Measurements from ENCODE around the gene SERAC1.

DNA sequence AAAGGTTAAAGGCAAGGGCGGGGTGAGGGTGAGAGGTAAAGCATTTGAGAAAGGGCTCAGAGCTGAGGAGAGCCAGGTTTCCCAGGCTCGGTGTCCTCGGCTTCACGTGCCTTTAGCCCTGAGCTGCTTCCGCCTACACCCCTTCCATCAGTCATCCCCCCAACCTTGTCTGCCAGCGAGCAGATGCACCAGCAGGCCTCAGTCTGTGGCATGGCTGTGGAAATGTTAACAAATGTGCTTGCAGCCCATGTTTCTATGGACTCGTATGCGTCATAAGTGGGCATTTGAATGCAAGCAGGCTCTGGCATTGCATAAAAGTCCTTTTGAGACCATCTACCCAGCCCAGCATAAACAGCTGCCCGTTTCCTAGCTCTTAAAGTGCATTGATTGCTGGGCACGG is 97.5 kb downstream of the SERAC1 start:
- TF ChIP-seq, protein P1, sequence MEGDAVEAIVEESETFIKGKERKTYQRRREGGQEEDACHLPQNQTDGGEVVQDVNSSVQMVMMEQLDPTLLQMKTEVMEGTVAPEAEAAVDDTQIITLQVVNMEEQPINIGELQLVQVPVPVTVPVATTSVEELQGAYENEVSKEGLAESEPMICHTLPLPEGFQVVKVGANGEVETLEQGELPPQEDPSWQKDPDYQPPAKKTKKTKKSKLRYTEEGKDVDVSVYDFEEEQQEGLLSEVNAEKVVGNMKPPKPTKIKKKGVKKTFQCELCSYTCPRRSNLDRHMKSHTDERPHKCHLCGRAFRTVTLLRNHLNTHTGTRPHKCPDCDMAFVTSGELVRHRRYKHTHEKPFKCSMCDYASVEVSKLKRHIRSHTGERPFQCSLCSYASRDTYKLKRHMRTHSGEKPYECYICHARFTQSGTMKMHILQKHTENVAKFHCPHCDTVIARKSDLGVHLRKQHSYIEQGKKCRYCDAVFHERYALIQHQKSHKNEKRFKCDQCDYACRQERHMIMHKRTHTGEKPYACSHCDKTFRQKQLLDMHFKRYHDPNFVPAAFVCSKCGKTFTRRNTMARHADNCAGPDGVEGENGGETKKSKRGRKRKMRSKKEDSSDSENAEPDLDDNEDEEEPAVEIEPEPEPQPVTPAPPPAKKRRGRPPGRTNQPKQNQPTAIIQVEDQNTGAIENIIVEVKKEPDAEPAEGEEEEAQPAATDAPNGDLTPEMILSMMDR (IDR thresholded peaks at IDR 0.05), result no peak
- TF ChIP-seq POLR2A (IDR thresholded peaks at IDR 0.05), result no peak

Measured in tibial nerve (tissue), 3 donors.